ENCODE results near the gene MICALL2.
"Not testable (repeated sequence)": the region's sequence is repeated elsewhere in the genome, so short reads cannot be mapped to it uniquely, and the experiment has no call there.

The MICALL2 gene

DNA sequence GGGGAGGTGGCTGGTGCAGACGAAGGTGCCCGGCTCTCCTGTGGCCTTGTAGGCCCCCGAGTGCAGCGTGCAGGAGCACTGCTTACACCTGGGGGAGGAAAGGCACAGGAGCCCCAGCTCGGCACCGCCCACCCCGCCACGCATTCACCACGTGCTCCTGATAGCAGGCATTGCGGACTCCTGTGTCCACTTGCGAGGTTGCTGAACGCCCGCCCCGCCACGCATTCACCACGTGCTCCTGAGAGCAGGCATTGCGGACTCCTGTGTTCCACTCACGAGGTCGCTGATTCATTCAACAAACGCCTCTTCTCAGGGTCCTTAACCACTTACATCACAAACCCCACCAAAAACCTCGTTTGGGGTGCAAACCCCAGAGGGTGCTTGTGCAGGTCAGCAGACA, 13.9 kb downstream of the MICALL2 start:
- no peak for DNase-seq (ENCODE audit: low read depth)
- no peak overlapping the region for H3K4me3 ChIP-seq (replicated peaks; ENCODE audit: low read depth, low read length)
- TF ChIP-seq, protein P1, sequence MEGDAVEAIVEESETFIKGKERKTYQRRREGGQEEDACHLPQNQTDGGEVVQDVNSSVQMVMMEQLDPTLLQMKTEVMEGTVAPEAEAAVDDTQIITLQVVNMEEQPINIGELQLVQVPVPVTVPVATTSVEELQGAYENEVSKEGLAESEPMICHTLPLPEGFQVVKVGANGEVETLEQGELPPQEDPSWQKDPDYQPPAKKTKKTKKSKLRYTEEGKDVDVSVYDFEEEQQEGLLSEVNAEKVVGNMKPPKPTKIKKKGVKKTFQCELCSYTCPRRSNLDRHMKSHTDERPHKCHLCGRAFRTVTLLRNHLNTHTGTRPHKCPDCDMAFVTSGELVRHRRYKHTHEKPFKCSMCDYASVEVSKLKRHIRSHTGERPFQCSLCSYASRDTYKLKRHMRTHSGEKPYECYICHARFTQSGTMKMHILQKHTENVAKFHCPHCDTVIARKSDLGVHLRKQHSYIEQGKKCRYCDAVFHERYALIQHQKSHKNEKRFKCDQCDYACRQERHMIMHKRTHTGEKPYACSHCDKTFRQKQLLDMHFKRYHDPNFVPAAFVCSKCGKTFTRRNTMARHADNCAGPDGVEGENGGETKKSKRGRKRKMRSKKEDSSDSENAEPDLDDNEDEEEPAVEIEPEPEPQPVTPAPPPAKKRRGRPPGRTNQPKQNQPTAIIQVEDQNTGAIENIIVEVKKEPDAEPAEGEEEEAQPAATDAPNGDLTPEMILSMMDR (IDR thresholded peaks at IDR 0.05; ENCODE audit: low read length, missing control alignments) = no peak

- TF ChIP-seq, protein P1 (IDR thresholded peaks at IDR 0.05; ENCODE audit: low read length, missing control alignments) = no peak
- DNase-seq (ENCODE audit: low read depth) = no peak
- no peak overlapping the region for H3K4me3 ChIP-seq (replicated peaks; ENCODE audit: low read depth, low read length)
These were observed 14.3 kb downstream of the MICALL2 start for GRCh38 chr7:1444925-1445322.

- DNase-seq (ENCODE audit: low read depth) = no peak
- TF ChIP-seq, protein P1 (IDR thresholded peaks at IDR 0.05; ENCODE audit: low read length, missing control alignments) = no peak
- no peak overlapping the region for H3K4me3 ChIP-seq (replicated peaks; ENCODE audit: low read depth, low read length)
These were observed 14.9 kb downstream of the MICALL2 start for GRCh38 chr7:1444214-1444924.

DNA sequence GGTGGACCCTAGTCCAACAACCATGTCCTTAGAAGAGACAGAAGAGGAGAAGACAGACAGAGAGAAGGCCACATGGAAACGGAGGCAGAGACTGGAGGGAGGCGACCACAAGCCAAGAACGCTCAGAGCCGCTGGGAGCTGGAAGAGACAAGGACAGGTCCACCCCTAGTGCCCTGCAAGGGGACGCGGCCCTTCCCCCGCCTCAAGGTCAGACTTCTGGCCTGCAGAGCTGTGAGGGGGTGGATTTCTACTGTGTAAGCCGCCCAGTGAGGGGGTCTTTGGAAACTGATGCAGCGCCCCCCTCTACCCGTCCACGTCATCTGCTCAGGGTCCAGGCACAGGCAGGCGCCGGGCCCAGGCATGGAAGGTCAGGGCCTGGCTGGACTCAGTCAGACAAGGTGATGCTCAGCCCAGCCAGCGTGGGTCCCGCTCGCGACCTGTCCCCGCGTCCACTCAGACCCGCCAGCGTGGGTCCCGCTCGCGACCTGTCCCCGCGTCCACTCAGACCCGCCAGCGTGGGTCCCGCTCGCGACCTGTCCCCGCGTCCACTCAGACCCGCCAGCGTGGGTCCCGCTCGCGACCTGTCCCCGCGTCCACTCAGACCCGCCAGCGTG, 15.6 kb downstream of the MICALL2 start:
- DNase-seq (ENCODE audit: low read depth); H3K4me3 ChIP-seq (replicated peaks; ENCODE audit: low read depth, low read length): not testable (repeated sequence)

- TF ChIP-seq, protein P1 (IDR thresholded peaks at IDR 0.05; ENCODE audit: low read length, missing control alignments) = no peak
- DNase-seq (ENCODE audit: low read depth) = no peak
- H3K4me3 ChIP-seq (replicated peaks; ENCODE audit: low read depth, low read length) = no peak overlapping the region
These were observed 16.7 kb downstream of the MICALL2 start for GRCh38 chr7:1442355-1443124.

DNA sequence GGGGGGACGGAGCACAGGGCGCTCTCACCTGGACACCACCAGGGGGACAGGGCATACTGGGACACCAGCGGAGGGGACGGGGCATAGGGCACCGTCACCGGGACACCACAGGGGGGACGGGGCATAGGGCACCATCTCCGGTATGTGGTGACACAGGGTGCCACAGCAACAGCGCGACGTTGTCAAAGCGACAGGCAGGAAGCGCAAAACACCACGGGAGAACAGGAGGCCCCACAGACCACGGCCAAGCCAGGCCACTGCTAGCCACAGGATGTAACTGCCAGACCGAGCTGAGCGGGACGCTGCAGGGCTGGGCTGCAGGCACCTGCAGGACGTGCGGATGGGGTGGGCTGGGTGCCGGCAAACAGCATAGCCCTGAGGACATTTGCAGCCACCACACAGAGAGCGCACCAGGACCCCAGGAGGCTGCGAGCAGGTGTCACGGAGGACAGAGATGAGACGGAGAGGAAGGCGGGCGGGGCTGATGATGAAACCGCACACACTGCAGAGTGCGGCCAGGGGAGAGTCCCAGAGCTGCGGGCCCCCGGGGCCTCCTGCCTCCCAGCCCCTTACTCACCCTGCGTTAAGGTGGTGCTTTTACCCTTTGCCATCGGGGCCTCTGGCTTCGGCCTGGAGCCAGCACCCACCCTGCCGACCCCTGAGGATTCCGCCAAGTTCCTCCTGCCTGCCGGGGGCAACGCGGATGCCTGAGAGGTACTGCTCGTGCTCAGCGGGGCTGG, 17.5 kb downstream of the MICALL2 start:
- no peak for DNase-seq (ENCODE audit: low read depth)
- TF ChIP-seq, protein P1 (IDR thresholded peaks at IDR 0.05; ENCODE audit: low read length, missing control alignments) = no peak

DNA sequence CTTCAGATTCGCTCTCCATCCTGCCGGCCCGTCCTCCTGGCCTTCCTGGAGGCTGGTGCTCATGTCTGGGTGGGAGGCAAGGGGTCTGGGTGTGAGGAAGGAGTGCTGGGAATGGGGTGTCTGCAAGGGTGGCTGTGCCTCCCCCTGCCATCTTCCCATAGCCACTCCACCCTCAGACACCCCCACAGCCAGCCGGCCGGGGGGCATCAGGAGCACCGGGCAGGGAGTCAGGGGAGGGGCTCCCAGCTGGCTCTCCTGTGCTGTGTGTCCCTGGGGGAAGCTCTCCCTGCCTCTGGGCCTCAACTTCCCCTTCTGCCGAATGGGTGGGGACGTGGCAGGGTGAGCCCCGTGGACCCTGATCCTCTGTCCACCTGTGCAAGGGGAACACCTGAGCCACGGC, 18.6 kb downstream of the MICALL2 start:
- TF ChIP-seq, protein P1 (IDR thresholded peaks at IDR 0.05; ENCODE audit: low read length, missing control alignments) = no peak
- DNase-seq (ENCODE audit: low read depth) = no peak
- H3K4me3 ChIP-seq (replicated peaks; ENCODE audit: low read depth, low read length) = no peak overlapping the region

More for the DNA sequence above, 17.5 kb downstream of the MICALL2 start:
- no peak overlapping the region for H3K4me3 ChIP-seq (replicated peaks; ENCODE audit: low read depth, low read length)
